Effector memory CD4-positive, alpha-beta T cell (primary cell): ENCODE results near the gene GTF2H4.
"Not testable (repeated sequence)": the region's sequence is repeated elsewhere in the genome, so short reads cannot be mapped to it uniquely, and the experiment has no call there.

Source experiments
- DNase-seq, 3 donors: peaks; one replicate each; pipeline ENCODE4 v3.0.0-alpha.2; 2020
- H3K27ac ChIP-seq: 2 replicates; pipeline ENCODE4 v1.7.0; 2013; ENCODE audit warnings: mild to moderate bottlenecking, low read length, moderate library complexity; ENCODE audit not compliant: insufficient read depth, poor library complexity, severe bottlenecking
- H3K27me3 ChIP-seq: replicated peaks from 2 replicates; pipeline ENCODE4 v1.7.0; 2013; ENCODE audit warnings: mild to moderate bottlenecking, low read length; ENCODE audit not compliant: insufficient read depth, control insufficient read depth, poor library complexity, severe bottlenecking
- H3K36me3 ChIP-seq: 2 replicates; pipeline ENCODE4 v1.7.0; 2013; ENCODE audit warnings: mild to moderate bottlenecking, low read length, moderate library complexity; ENCODE audit not compliant: control insufficient read depth, insufficient read depth
- H3K4me1 ChIP-seq: 2 replicates; pipeline ENCODE4 v1.7.0; 2013; ENCODE audit warnings: low read length, mild to moderate bottlenecking; ENCODE audit not compliant: control insufficient read depth, insufficient read depth, poor library complexity, severe bottlenecking
- H3K4me3 ChIP-seq: 2 replicates; pipeline ENCODE4 v1.7.0; 2013; ENCODE audit warnings: low read length, low read depth, mild to moderate bottlenecking; ENCODE audit not compliant: insufficient read depth, poor library complexity, severe bottlenecking
- H3K9me3 ChIP-seq: 2 replicates; pipeline ENCODE4 v1.7.0; 2013; ENCODE audit warnings: mild to moderate bottlenecking, low read length, moderate library complexity; ENCODE audit not compliant: control insufficient read depth
- total RNA-seq, 3 donors: gene quantifications; one replicate each; lab custom pipeline; 2026; lab: John Stamatoyannopoulos, UW

GTF2H4 gene
- 0 to 0.39 (median 0.17) reads per million in 3 donors for total RNA-seq

- no peaks in the 10 kb centered on the region for H3K27me3 ChIP-seq
- peak within 1 kb of the TSS; percentile 84 for H3K4me3 ChIP-seq
- peaks cover 5% of the 10 kb centered on the region for H3K36me3 ChIP-seq
- peaks cover 6% of the 10 kb centered on the region for H3K4me1 ChIP-seq
- no peaks in the 10 kb centered on the region for H3K9me3 ChIP-seq
- peak; percentile 82 to 91 (median 91) for DNase-seq
- no peak within 1 kb of the TSS for H3K27ac ChIP-seq
Measured at GRCh38 chr6:30907758-30908591, at the start of gene GTF2H4. TSS of gene GTF2H4 (plus strand) at chr6:30908207.

GRCh38 chr6:30859726-30860125, 48.3 kb upstream of the GTF2H4 start:
- not testable (repeated sequence) for H3K27ac ChIP-seq, H3K36me3 ChIP-seq, H3K9me3 ChIP-seq, H3K4me1 ChIP-seq, H3K27me3 ChIP-seq, DNase-seq, H3K4me3 ChIP-seq

GRCh38 chr6:30861257-30862048, 46.6 kb upstream of the GTF2H4 start:
- no peaks in the 10 kb centered on the region for H3K9me3 ChIP-seq
- no peak overlapping the region for H3K27ac ChIP-seq
- no peaks in the 10 kb centered on the region for H3K27me3 ChIP-seq
- DNase-seq: no peak
- H3K4me1 ChIP-seq: no peaks in the 10 kb centered on the region
- no peaks in the 10 kb centered on the region for H3K36me3 ChIP-seq
- no peak overlapping the region for H3K4me3 ChIP-seq

- H3K27me3 ChIP-seq: no peaks in the 10 kb centered on the region
- H3K36me3 ChIP-seq: no peaks in the 10 kb centered on the region
- no peaks in the 10 kb centered on the region for H3K4me1 ChIP-seq
- H3K9me3 ChIP-seq: no peaks in the 10 kb centered on the region
- no peak overlapping the region for H3K4me3 ChIP-seq
- DNase-seq: no peak
- H3K27ac ChIP-seq: no peak overlapping the region
Measured at GRCh38 chr6:30862156-30862875, 45.7 kb upstream of the GTF2H4 start.

- no peak for DNase-seq
Measured at GRCh38 chr6:30864325-30864724, 43.7 kb upstream of the GTF2H4 start.

GRCh38 chr6:30869241-30869749, 38.7 kb upstream of the GTF2H4 start:
- H3K36me3 ChIP-seq, H3K4me3 ChIP-seq, H3K9me3 ChIP-seq, DNase-seq, H3K4me1 ChIP-seq, H3K27me3 ChIP-seq, H3K27ac ChIP-seq: not testable (repeated sequence)

More at GRCh38 chr6:30864325-30864724, 43.7 kb upstream of the GTF2H4 start:
- H3K27me3 ChIP-seq: no peaks in the 10 kb centered on the region
- no peaks in the 10 kb centered on the region for H3K4me1 ChIP-seq
- H3K9me3 ChIP-seq: no peaks in the 10 kb centered on the region
- no peak overlapping the region for H3K4me3 ChIP-seq
- no peaks in the 10 kb centered on the region for H3K36me3 ChIP-seq
- H3K27ac ChIP-seq: no peak overlapping the region

GRCh38 chr6:30870546-30870945, 37.5 kb upstream of the GTF2H4 start:
- H3K27me3 ChIP-seq: no peaks in the 10 kb centered on the region
- H3K27ac ChIP-seq: no peak overlapping the region
- no peaks in the 10 kb centered on the region for H3K36me3 ChIP-seq
- H3K4me1 ChIP-seq: no peaks in the 10 kb centered on the region
- no peak for DNase-seq
- H3K4me3 ChIP-seq: no peak overlapping the region
- no peaks in the 10 kb centered on the region for H3K9me3 ChIP-seq

GRCh38 chr6:30871592-30872183, 36.3 kb upstream of the GTF2H4 start:
- H3K36me3 ChIP-seq: no peaks in the 10 kb centered on the region

GRCh38 chr6:30873137-30873640, 34.8 kb upstream of the GTF2H4 start:
- Histone ChIP-seq H3K27ac (no peak overlapping the region), H3K4me3 (no peak overlapping the region), H3K4me1 (peaks cover 8% of the 10 kb centered on the region), H3K27me3 (no peaks in the 10 kb centered on the region), H3K9me3 (no peaks in the 10 kb centered on the region), H3K36me3 (no peaks in the 10 kb centered on the region)
- no peak for DNase-seq

More at GRCh38 chr6:30871592-30872183, 36.3 kb upstream of the GTF2H4 start:
- no peak overlapping the region for H3K27ac ChIP-seq
- H3K27me3 ChIP-seq: no peaks in the 10 kb centered on the region
- no peaks in the 10 kb centered on the region for H3K4me1 ChIP-seq
- no peak overlapping the region for H3K4me3 ChIP-seq
- H3K9me3 ChIP-seq: no peaks in the 10 kb centered on the region
- DNase-seq: no peak
